ENCODE measurements around the gene USP51.
"Not testable (repeated sequence)": the region's sequence is repeated elsewhere in the genome, so short reads cannot be mapped to it uniquely, and the experiment has no call there.

USP51 gene
- 0.08 to 2.2 (median 1.3) reads per million in 18 experiments for total RNA-seq

DNA sequence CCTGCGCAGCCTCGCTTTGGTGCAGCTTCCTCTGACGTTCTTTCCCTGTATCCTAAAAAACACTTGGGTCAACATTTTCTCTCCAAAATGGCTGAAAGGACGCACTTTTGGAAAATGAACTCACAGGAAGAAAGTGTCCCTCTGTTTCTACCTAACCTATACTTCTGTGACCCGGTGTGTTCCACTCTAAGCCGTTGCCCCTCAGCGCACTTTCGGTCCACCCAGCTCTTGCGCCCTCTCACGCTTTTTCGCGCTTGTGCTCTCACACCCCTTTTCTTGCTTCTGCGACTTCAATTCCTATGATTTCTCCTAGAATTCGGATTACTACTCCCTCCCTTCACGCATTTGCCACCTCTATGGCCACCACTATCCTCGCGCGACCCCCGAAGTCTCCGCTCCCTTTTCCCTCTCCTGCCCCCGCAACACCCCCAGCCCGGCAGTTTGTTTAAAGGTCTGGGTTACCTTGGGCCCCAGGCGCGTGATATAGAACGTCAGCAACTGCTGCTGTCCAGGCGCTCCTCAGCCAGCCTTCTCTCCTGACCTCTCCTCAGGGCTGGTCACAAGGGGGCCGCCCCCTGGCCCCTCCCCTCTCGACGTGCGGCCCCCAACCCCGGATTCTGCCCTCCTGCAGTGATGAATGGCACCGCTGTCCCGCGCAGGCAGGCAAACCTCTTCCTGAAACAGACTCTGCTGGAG lies at the start of gene USP51:
Gene USP51 (minus strand): TSS at position 535 of the 696 bp plus-strand sequence. CDS start 909 bp downstream, outside the sequence.
- peak; percentile 33 to 57 for DNase-seq

DNA sequence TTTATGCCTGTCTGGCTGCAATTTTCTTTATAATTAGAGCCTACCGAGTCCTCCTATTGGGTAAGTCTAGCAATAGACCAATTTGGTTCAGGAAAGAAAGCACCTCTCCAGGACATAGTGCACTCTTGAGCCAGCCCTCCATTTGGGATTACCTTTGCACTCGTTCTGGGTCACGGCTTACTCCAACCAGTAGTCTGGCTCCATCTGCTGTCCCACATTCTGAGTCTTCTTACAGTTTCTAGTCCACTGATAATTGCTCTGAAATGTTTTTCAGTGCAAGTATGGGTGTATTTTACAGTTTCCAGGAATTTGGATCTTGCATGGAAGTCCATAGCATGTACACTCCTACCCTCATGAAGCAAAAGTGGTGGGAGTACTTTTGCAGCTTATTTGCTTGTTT lies 34.8 kb upstream of the USP51 start:
- DNase-seq = no peak

DNA sequence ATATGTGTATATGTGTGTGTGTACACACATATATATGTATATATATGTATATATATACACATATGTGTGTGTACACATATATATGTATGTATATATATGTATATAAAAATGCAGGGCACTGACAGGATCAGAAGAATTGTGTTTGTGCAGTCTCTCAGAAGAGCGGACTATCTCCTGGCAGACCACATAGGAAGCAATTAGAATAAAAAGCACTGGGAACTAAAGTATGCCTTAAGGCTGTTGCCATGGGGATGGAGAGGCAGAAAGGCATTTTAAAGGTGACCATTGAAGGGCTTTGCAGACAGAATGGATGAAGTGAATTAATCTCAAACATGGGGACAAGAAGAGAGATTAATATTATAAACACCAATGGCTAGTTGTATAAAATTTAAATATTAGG lies 33.7 kb upstream of the USP51 start:
- no peak for DNase-seq

DNA sequence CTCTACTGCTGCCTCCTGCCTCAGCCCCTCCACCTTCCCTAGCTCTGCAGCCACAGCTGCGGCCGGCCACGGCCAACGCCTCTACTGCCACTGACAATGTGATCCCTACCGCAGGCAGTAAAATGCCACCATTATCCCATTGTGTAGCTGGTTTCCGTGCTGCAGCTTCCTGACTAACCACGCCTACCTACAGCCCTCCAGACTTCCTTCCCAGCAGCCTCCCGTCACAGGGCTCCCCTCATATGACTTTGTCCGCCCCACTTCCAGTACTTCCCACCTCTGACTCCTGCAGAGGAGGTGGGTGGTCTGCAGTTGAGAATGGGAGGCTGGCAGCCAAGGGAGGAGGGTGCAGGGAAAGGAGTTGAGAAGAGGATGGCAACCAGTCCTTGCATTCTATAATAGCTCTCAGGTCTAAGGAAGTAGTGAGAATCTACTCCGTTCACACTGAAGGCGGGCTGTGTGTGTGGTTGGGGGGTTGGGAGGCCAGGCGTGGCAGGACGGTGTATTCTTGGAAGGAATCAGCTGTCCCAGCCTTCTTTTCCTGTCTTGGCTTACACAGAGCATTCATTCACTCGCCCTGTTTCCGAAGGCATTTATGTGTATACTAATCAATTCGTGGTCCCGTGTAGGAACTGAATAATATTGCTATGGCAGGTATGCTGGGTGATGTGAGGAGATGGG lies 33.1 kb upstream of the USP51 start:
- no peak for DNase-seq

DNA sequence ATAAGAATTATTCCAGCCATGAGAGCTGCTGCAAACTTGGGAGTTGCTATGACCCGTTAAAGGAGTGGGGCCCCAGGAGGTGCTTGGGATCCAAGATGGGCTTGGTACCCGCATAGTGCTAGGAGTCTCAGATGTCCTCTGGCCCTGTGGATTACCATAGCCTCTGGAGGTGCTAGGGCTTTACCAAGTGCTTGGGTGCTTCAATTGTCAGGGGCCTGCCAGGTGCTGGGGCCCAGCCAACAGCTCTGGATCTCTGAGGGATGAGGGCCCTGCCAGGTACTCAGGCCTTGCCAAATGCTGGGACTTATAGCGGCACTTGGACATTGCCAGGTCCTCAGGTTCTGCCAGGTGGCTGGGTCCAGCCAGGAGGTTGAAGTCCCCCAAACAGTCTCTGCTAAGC lies 32.0 kb upstream of the USP51 start:
- no peak for DNase-seq

DNA sequence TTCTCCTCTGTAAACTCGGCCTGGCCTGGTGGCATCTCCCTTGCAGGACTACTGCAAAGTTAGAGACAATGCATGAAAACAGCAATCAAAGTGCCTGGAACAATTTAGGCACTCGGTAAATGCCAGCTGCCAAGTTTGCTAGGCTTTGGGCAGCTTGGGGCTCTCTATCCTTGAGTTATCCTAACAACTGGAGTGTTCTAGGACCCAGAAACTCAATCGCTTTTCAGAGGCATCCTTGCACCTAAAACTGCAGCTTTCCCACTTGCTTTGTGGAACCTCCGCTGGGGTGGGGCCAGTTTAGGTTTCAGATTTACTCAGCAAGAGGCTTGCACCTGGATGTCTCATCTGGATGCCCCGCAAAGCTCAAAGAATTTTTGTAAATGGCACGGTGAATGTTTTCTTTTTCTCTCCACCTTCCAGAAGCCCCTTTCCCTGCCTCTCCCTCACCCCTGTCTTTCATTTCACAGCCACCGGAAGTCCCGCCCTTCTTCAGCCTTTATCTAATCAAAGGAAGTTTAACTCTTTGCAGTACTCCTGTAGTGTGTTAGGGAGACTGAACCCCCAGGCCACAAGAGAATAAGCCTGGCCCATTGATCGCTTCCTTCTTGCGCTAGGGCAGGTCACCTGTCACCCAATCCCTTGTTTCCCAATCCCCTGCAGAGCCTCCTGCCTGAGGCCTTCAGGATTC lies 27.3 kb upstream of the USP51 start:
- DNase-seq = not testable (repeated sequence)

DNA sequence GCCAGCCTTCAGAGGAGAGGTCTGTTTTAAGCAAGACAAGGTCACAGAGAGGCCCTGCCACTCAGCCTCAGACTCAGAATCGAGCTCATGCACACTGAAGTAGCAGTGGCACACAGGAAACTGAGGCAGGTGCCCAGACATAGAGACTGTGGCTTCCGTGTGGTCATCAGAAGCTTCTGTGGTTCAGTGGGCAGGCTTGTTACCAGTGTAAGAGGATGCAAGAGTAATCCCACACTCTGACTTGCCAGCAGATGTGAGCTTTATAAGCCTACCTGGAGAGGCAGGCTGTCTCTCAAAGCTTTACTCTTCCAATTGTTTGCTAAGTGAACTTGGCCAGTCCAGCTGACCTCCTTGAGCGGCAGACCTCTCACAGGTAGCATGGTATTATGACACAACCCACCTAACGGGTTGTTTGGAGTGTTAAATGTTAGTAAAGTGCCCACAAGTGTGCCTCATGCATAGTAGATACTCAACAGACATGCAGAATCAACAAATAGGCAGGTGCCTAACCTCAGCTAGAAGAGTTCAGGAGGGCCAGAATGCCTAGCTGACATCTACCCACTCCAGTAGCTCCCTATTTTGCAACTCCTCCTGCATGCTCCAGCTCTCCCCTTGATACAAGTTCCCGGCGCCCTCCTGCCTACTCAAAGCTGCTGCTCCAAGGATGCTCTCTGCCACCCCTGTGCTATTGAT lies 23.5 kb upstream of the USP51 start:
- DNase-seq = not testable (repeated sequence)

DNA sequence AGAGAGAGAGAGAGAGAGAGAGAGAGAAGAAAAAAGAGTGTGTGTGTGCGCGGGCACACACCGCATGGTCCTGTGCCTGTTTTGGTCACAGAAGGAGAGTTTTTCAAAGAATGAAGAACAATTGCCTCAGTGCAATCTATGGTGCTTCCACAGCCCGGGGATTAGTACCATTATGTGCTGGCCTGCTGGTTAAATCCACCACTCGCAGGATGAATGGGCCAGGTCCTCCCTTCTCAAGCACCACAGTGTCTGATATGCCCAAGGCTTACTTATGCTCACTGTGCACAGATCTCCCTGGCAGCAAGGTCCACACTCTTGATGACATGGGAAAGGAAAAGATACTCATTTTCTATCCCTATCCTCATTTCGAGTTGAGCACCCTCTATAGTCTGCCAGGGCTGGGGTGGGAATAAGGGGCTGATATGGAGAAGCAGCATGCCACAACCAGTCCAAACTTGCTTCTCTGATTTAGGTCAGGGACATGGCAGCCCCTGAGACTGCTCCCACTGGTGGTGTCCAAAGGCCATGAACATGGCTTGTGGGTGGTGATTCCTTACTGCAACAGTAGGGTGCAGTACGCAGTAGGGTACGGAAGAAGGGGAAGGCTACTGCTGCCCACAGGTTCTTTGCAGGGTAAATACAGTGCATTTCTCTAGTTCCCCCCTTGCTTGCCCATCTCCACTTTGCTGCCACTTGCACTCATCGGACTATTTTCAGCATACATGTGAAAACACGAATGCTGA lies 18.9 kb upstream of the USP51 start:
- not testable (repeated sequence) for DNase-seq

DNA sequence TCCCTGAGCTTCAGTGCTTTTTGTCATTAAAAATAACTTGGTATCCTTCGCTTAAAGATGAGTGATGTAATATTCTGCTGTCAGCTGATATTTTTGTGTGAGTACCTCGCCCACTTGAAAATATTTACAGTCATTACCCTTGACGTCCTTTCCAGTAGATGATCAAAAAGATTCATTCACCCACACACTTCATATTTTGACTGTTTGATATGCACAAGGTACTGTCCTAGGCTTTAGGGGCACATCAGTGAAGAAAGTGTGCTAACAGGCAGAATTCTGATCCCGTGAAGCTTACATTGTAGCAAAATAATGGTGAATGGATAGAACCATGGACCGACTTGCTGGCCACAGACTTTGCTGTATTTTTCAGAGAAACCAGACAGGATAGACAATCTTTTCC lies 18.1 kb upstream of the USP51 start:
- DNase-seq = not testable (repeated sequence)

DNA sequence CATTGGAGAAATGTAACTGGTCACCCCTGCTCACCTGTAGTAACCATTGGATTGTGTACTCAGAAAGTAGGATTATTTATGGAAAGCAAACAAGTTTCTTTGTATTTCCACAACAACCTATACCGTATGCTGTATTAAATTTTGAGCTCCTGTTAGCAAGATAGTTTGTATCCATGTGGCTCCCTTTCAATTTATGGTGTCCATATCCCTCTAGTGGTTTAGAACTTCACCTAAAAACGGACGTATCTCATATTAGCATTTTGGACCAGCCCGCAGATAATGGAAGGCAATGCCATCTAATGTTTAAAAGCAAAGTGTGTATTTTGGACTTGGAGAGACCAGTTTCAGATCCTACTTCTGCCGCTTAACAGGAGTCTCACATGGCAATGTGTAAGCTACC lies 17.4 kb upstream of the USP51 start:
- not testable (repeated sequence) for DNase-seq

DNA sequence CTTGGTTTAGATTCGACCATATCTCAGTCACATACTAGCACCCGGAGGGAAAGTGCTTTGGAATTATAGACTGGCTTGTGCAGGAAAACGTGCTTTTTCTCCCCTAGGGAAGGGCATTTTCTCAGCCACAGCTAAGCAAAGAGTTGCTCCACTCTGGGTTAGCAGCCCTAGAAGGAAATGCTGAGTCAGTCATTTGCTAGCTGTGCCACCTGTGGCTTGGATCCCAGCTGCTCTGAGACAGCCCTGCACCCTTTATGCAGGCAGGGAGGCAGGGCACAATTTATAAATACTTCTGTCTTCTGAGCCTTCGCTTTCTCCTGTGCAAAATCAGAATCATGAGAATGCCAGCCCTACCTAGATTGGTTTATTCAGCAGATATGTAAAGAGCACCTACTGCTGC lies 1.3 kb upstream of the USP51 start:
- no peak for DNase-seq

DNA sequence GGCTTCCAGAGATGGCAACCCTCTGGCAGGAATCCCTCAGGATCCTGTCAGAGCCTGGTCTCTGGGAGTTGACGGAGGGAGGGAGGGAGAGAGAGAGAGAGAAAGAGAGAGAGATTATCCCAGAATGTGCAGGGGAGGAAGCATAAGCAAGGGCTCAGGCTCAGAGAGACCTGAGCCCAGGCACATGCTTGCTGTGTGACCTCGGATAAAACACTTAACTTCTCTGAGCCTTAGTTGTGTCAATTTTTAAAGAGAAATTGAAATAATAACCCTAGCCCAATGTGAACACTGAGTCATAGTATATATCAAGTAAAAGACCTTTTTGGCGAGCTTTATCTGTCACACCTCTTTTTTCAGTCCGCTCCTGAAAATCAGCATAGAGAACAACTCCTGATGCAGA lies 473 bp upstream of the USP51 start:
- no peak for DNase-seq

DNA sequence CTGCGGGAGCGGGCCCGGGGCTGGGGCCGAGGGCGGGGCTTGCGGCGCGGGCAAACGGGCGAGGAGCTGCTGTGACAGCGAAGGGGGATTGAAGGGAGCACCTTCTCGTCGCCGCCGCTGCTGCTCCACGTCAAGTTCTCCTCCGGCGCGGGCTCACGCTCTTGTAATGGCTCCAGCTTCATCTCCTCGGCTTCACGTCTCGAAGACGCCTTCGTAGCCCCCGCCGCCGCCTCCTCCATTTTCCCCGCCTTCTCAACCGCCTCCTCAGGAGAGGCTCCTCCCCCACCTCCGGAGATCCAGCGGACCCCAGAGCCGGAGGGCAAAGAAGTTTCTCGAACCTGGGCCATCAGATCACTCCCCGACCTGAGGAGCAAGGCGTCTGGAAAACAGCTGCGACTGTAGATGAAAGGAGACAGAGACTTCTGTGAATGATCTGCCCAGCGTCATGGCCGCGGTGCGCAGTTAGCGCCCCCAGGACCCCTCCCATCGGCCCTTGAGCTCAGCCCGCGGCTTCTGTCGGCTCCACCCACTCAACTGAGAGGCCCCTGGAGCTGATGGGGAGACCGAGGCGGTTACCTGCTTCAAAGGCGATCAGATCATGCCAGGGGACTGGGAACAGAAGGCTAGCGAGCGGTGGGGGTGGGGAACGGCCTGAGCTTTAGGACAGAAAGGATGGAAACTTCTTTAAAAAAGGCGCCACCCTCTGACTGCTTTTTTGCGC lies 895 bp downstream of the USP51 start:
- peak in 1 of 2 donors; percentile 2 for DNase-seq

DNA sequence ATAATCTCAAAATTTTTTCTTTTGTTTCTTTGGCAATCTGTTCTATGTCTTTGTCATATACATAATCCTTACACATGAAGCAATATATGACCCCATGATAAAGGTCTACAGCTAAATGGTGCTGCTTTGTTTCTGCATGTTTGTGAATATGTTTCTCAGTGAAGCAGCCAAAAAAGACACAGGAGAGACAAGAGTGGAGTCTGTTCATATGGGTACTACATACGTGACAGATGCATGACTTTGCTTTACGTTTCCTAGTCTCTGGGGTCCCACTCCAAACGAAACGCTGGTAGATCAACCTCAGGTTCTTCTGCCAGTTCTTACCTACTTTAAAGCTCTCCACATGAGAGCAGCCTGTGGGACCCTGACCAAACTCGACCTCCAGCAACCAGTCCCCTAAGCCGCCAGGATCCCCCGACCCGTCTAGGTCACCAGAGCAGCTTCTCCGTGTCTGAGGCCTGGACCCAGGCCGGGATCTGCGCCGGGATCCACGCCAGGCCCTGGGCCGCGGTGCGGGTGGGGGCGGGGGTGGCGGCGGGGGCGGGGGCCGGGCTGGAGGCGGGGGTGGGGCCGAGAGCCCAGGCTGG lies 1.5 kb downstream of the USP51 start:
- no peak for DNase-seq

DNA sequence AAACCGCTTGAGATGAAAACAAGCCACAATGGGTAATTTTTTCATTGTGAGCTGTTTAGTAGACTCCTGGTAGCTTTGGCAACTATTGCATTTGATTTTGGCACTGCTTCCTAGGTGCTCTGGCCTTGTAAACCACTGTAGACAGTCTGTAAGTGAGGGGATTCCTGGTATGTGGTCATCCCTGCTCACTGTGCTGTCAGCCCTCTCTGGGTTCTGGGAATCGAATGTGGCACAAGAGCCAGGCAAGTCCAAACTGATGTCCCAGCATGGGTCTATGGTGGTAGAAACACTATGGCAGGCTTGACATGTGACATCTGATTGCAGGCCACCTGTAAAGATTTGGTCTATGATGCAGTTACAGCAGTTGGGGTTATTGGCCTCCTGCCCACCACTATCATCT lies 2.5 kb downstream of the USP51 start:
- no peak for DNase-seq

DNA sequence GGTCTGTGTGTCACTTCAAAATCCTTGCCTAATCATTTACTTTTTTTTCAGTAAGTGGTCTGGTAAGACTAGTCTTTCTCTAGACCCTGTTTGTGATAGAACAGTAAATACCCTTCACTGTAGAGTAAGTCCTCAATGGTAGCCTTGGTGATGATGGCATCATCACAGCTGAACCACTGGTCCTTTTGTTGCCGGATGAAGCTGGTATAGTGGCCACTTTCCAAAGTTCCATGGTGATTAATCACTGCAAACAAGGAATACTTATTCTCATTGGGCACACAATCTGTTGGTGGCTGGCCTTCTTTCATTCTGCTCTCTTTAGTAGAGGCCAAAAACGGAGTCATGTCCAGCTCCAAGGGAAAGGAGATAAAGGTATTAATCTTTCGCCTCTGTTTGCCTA lies 2.9 kb downstream of the USP51 start:
- DNase-seq = no peak

DNA sequence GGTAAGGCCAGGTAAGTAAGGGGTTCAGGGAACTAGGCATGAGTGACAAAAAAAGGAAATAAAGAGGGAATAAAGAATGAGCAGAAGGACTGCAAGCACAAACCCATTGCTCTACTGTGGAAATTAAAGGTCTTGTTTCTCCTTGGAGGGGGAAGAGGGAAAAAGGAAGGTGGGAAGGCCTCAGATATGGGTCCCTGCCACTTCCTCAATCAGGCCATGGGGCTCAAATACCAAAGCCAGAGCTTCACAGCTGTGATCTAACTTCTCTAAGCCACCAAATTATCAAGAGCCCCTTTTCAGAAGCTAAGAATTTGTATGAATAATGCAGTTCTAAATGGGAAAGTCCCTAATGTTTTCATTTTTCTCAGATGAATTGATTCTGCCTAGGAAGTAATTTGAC lies 4.7 kb downstream of the USP51 start:
- peak in 1 of 2 donors; percentile 2 for DNase-seq

DNA sequence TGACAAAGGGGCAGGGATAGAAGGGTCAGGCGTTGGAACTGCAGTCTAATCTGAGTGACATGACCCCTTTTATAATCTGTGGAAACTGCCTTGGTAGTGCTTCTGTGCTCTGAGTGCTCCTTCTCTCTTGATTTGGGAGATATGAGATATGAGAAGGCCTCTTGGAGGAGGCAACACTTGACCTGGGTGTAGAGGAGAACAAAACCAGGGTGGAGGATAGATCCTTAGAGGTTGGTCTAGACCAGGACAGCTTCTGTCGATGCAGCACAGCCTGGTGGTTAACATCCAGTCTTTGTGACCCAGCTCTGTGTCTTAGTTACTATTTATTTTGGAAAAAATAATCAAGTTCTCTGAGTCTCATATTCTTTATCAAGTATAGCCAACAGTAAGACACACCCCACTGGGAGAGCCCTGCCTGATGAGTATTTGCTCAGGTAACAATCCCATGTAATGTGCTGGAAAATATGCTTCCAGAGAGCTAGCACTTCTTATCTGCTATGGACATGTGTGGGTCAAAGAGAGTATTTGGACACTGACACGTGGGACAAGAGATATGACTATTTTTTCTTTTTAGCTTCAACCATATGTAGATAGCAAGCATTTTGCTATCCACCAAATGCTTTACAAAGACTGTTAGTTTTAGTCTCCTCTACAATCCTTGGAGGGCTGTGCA lies 9.1 kb downstream of the USP51 start:
- DNase-seq = no peak

DNA sequence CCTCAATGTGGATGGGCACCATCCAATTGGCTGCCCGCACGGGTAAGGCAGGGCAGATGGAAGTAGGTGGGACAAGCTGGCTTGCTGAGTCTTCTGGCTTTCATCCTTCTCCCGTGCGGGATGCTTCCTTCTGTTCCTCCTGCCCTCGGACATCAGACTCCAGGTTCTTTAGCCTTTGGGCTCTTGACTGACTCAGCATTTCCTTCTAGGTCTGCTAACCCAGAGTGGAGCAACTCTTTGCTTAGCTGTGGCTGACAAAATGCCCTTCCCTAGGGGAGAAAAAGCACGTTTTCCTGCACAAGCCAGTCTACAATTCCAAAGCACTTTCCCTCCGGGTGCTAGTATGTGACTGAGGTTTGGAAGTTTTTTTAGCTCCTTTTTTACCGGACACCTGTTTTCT lies 9.7 kb downstream of the USP51 start:
- DNase-seq = not testable (repeated sequence)

DNA sequence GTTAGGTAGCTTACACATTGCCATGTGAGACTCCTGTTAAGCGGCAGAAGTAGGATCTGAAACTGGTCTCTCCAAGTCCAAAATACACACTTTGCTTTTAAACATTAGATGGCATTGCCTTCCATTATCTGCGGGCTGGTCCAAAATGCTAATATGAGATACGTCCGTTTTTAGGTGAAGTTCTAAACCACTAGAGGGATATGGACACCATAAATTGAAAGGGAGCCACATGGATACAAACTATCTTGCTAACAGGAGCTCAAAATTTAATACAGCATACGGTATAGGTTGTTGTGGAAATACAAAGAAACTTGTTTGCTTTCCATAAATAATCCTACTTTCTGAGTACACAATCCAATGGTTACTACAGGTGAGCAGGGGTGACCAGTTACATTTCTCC lies 23.9 kb downstream of the USP51 start:
- not testable (repeated sequence) for DNase-seq

DNA sequence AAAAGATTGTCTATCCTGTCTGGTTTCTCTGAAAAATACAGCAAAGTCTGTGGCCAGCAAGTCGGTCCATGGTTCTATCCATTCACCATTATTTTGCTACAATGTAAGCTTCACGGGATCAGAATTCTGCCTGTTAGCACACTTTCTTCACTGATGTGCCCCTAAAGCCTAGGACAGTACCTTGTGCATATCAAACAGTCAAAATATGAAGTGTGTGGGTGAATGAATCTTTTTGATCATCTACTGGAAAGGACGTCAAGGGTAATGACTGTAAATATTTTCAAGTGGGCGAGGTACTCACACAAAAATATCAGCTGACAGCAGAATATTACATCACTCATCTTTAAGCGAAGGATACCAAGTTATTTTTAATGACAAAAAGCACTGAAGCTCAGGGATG lies 24.5 kb downstream of the USP51 start:
- DNase-seq = not testable (repeated sequence)
